ENCODE data around the gene KCNQ2.

GRCh38 chr20:63417738-63418120 lies 54.7 kb downstream of the KCNQ2 start:
- TF ChIP-seq CTCF (IDR thresholded peaks at IDR 0.05) = no peak
- no peak for TF ChIP-seq EP300 (IDR thresholded peaks at IDR 0.05)
- no peak for TF ChIP-seq POLR2A (IDR thresholded peaks at IDR 0.05)

Measured in ovary (tissue), 3 donors.